Caco-2 (cell line): Measurements from ENCODE around the gene ZNF471. TPM values are rescaled to one million over a fixed set of nuclear protein-coding genes. Genes with fewer than 3 reads are reported as not detected.

Experiments
- BruUV-seq: library from RNA; stranded (reverse); fragments of 400-500 nt; replicated peaks from 2 replicates; lab custom pipeline; 2021; lab: Mats Ljungman, UMichigan
- CTCF ChIA-PET: fragments of 300-600 bp; sonication (Branson Sonifier 250); formaldehyde crosslinking; loops from one replicate; lab custom pipeline; 2022; ENCODE audit warnings: antibody characterized with exemption; lab: Charles Lee
- POLR2A ChIA-PET: fragments of 300-600 bp; sonication (Branson Sonifier 250); formaldehyde crosslinking; loops from one replicate; lab custom pipeline; 2022; ENCODE audit warnings: antibody characterized with exemption; lab: Charles Lee
- DNase-seq, 2 experiments: peaks; one replicate each; pipeline versions ENCODE4 v3.0.0 to v3.0.0-alpha.2; 2020 to 2022
- H3K27me3 ChIP-seq: replicated peaks from 2 replicates; pipeline ENCODE4 v1.6.0; 2011; ENCODE audit warnings: low read length; ENCODE audit not compliant: control insufficient read depth, insufficient read depth
- H3K36me3 ChIP-seq: 2 replicates; pipeline ENCODE4 v1.5.1; 2011; ENCODE audit warnings: low read length; ENCODE audit not compliant: control insufficient read depth, insufficient read depth
- H3K4me1 ChIP-seq: fragments of 250-450 bp; sonication (Bioruptor Pico); 2 replicates; pipeline ENCODE4 v1.5.1; 2020; ENCODE audit warnings: mild to moderate bottlenecking
- H3K4me3 ChIP-seq: 2 replicates; pipeline ENCODE4 v1.5.1; 2011; ENCODE audit warnings: low read depth, mild to moderate bottlenecking, control low read depth, low read length
- H3K9me3 ChIP-seq: fragments of 250-450 bp; sonication (Bioruptor Pico); 2 replicates; pipeline ENCODE4 v1.5.1; 2020; ENCODE audit warnings: mild to moderate bottlenecking, moderate library complexity
- H3K27ac Mint-ChIP-seq: one replicate; pipeline ENCODE4 v1.8.0; 2022; ENCODE audit warnings: mixed read lengths; ENCODE audit not compliant: unreplicated experiment
- H3K27me3 Mint-ChIP-seq: one replicate; pipeline ENCODE4 v1.8.0; 2022; ENCODE audit warnings: mixed read lengths; ENCODE audit not compliant: insufficient read depth, unreplicated experiment
- H3K36me3 Mint-ChIP-seq: one replicate; pipeline ENCODE4 v1.8.0; 2022; ENCODE audit warnings: mild to moderate bottlenecking, mixed read lengths; ENCODE audit not compliant: insufficient read depth, unreplicated experiment
- H3K4me1 Mint-ChIP-seq: one replicate; pipeline ENCODE4 v1.8.0; 2022; ENCODE audit warnings: low read depth, mixed read lengths; ENCODE audit not compliant: unreplicated experiment
- H3K4me3 Mint-ChIP-seq: one replicate; pipeline ENCODE4 v1.8.0; 2022; ENCODE audit warnings: mild to moderate bottlenecking, moderate library complexity, mixed read lengths; ENCODE audit not compliant: unreplicated experiment
- H3K9me3 Mint-ChIP-seq: one replicate; pipeline ENCODE4 v1.8.0; 2022; ENCODE audit warnings: mixed read lengths; ENCODE audit not compliant: unreplicated experiment
- CTCF ChIP-seq, 2 experiments: fragments of 200-600 bp in 1 of 2; IDR thresholded peaks; 1 replicate in 1 of 2; 2 replicates in 1 of 2; pipeline versions ENCODE4 v1.5.1 to v1.8.0; 2011 to 2022; ENCODE audit warnings: antibody characterized with exemption in 1 of 2, control low read depth in 1 of 2, inconsistent platforms in 1 of 2, low read depth in 1 of 2, low read length in 1 of 2, mild to moderate bottlenecking in 1 of 2, moderate library complexity in 1 of 2; ENCODE audit not compliant: insufficient read depth in 1 of 2, severe bottlenecking in 1 of 2, unreplicated experiment in 1 of 2
- intact Hi-C: fragments of 100-400 bp; cut with micrococcal nuclease; formaldehyde crosslinking; loops from one replicate; pipeline ENCODE4 v1.10.0; 2022; ENCODE audit not compliant: unreplicated experiment
- total RNA-seq: library from RNA; stranded (reverse); gene quantifications from 2 replicates; pipeline ENCODE4 v1.2.3, GENCODE V29; 2022

Gene ZNF471
- total RNA-seq, 1 experiment from 2014 or later = not detected

- Mint-ChIP-seq H3K9me3 (peaks cover 53% of the 10 kb centered on the region), H3K27me3 (no peaks in the 10 kb centered on the region), H3K4me3 (no peak within 1 kb of the TSS), H3K36me3 (no peaks in the 10 kb centered on the region), H3K27ac (no peak within 1 kb of the TSS), H3K4me1 (no peaks in the 10 kb centered on the region)
- H3K27me3 ChIP-seq = no peaks in the 10 kb centered on the region
- no peaks in the 10 kb centered on the region for H3K4me1 ChIP-seq
- POLR2A ChIA-PET = no interaction called here
- no peak within 1 kb of the TSS for H3K4me3 ChIP-seq
- TF ChIP-seq CTCF (IDR thresholded peaks at IDR 0.05; ENCODE audit: insufficient read depth in 1 of 2, low read depth in 1 of 2, low read length in 1 of 2, severe bottlenecking in 1 of 2, unreplicated experiment in 1 of 2) = no peak
- H3K9me3 ChIP-seq = peaks cover 18% of the 10 kb centered on the region
- BruUV-seq = no TSS peak
- no peaks in the 10 kb centered on the region for H3K36me3 ChIP-seq
- no peak for DNase-seq
- intact Hi-C loops = no loop called here
- CTCF ChIA-PET = no interaction called here
Measured at GRCh38 chr19:56476651-56477428, 30.8 kb upstream of the ZNF471 start, which contains the start of gene ZNF667. Gene ZNF667, minus strand, starts transcription at chr19:56477345. Its CDS starts 14,975 bp downstream, at chr19:56462370.

DNA sequence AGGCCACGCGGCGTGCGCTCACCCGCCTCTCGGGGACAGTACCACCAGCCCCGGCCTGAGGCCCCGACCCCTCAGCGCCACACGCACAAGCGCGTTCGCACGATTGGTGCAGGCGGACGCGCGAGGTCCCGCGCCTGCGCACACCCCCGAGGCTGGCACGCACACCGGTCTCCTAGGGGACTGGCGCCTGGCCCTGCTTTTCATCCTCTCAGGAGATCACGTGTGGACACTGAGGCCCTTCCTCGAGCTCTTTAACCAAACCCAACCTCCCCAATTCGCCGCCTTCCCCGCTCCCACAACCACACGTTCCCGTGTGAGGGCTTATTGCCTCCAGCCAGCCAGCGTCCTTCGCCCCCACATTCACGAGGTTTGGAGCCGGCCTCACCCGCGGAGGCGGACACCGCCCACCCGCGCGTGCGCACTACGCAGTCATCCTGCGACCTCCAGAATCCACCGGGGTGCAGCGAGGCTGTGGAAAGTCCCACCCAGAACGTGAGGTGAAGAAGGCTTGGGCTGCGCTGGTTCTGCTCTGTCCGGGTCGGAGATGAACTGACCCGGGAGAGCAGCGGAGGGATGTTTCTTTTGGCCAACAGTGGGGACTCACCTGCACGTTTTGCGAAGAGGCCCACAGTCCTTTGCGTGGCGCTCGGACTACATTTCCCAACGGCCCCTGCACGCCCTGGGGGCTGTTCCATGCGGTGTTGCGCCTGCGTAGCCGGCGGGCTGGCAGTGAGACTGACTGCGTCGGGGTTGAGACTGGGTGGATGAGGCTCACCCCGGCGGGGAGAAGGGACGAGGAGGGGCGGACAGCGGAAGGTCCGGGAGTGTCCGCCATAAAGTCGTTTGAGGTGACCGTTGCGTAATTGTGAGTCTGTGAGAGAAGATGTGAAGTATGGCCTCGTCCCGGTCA lies 30.0 kb upstream of the ZNF471 start:
- Mint-ChIP-seq H3K4me1 (no peaks in the 10 kb centered on the region), H3K36me3 (no peaks in the 10 kb centered on the region), H3K27ac (no peak overlapping the region), H3K9me3 (peaks cover 45% of the 10 kb centered on the region), H3K27me3 (no peaks in the 10 kb centered on the region), H3K4me3 (no peak overlapping the region)
- peaks cover 18% of the 10 kb centered on the region for H3K9me3 ChIP-seq
- TF ChIP-seq CTCF (IDR thresholded peaks at IDR 0.05; ENCODE audit: insufficient read depth in 1 of 2, low read depth in 1 of 2, low read length in 1 of 2, severe bottlenecking in 1 of 2, unreplicated experiment in 1 of 2) = no peak
- H3K36me3 ChIP-seq = no peaks in the 10 kb centered on the region
- no peaks in the 10 kb centered on the region for H3K4me1 ChIP-seq
- H3K27me3 ChIP-seq = no peaks in the 10 kb centered on the region
- no TSS peak for BruUV-seq
- DNase-seq = no peak
- CTCF ChIA-PET = no interaction called here
- intact Hi-C loops = no loop called here
- no peak overlapping the region for H3K4me3 ChIP-seq
- POLR2A ChIA-PET = no interaction called here

GRCh38 chr19:56491399-56491798 lies 16.3 kb upstream of the ZNF471 start:
- Histone ChIP-seq H3K27me3 (no peaks in the 10 kb centered on the region), H3K4me3 (no peak overlapping the region), H3K4me1 (no peaks in the 10 kb centered on the region), H3K9me3 (peaks cover 6% of the 10 kb centered on the region), H3K36me3 (no peaks in the 10 kb centered on the region)
- no peak overlapping the region for H3K4me3 Mint-ChIP-seq
- no TSS peak for BruUV-seq
- no peak for DNase-seq
- intact Hi-C loops = no loop called here
- no peak for TF ChIP-seq CTCF (IDR thresholded peaks at IDR 0.05; ENCODE audit: insufficient read depth in 1 of 2, low read depth in 1 of 2, low read length in 1 of 2, severe bottlenecking in 1 of 2, unreplicated experiment in 1 of 2)
- H3K27me3 Mint-ChIP-seq = no peaks in the 10 kb centered on the region
- H3K9me3 Mint-ChIP-seq = peaks cover 55% of the 10 kb centered on the region
- H3K4me1 Mint-ChIP-seq = no peaks in the 10 kb centered on the region
- H3K27ac Mint-ChIP-seq = no peak overlapping the region
- H3K36me3 Mint-ChIP-seq = no peaks in the 10 kb centered on the region
- CTCF ChIA-PET = no interaction called here
- POLR2A ChIA-PET = no interaction called here
